ENCODE results near the gene NDUFAF5. TPM values are rescaled to one million over a fixed set of nuclear protein-coding genes. Genes with fewer than 3 reads are reported as not detected.

The NDUFAF5 gene
- total and polyA plus RNA-seq, 7 donors: 17.4 to 28.2 (median 19.3) TPM

DNA sequence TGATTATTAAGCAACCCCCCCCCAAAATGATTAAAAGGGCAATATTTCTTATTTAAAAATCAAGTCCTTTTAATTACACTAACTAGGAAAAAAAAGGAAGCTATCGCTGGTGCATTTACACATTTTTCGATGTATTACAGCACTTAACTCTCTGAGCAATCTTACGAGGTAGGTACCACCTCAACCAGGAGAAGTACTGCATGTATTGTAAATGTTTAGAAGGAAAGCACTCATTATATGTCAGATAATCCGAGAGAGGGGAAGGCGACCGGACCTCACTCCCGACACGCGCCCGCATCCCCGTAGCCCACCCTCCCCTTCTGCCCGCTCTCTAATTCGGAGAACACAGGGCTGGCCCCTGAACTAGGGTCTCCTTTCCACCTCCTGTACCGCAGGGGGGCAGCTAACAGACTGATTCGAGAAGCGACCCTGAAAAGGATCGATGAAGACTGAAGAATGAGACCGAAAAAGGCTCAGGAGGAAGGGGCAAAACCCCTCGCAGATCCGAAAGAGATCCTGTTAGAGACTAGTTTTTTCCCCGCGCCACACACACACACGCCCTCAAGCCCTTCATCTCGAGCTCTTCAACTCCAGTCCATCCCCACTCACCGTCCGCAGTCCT is 446 bp upstream of the NDUFAF5 start:
- peak overlapping the region; percentile 83 to 95 (median 90) for H3K27ac ChIP-seq
- no peak for DNase-seq

DNA sequence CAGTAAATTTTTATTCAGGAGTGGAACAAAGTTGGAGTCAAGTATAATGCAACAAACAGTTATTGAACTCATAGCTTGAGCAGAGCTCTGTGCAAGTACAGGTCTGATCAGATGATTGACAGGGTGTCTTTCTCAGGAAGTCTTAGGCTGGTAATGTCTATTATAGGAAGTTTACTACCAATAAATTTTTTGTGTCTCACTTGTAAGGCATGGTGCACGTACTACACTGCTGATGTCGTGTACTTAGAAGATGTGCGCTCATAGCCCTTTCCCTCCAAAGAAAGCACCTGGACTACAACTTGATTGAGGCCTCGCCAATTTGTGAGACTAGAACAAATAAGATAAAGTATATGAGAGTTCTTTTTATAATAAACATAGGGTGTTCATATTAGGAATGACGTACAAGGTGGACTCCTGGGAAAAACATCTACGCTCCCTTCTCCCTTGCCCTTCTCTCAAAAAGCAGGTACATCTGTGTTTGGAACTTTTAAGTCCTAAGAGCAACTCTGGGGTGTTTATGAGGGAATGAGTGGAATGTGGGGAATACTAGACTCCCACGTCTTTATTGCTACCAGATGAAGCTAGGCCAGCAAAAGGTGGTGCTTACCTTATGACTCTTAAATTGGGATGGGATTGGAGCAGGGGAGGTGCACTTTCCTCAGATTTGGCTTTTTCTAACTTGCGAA is 1.5 kb downstream of the NDUFAF5 start:
- Histone ChIP-seq H3K4me1 (peaks cover 0 to 45% (median 43%) of the 10 kb centered on the region in 4 donors), H3K36me3 (peaks cover 0 to 52% (median 8%) of the 10 kb centered on the region in 4 donors), H3K27me3 (no peaks in the 10 kb centered on the region), H3K4me3 (peak overlapping the region; percentile 67 to 92 (median 77)), H3K9me3 (no peaks in the 10 kb centered on the region), H3K27ac (peak overlapping the region in 3 of 4 donors; percentile 83 to 95 (median 93))
- no peak for DNase-seq
- WGBS, 2 donors: 28 to 71% methylated on average over 8 of the region's 8 CpGs
- intact Hi-C loops (cut with DNase I): no loop called here
- no peak for TF ChIP-seq POLR2AphosphoS5 (IDR thresholded peaks at IDR 0.05)
- no peak for TF ChIP-seq EP300 (IDR thresholded peaks at IDR 0.05)

More for the DNA sequence above, 446 bp upstream of the NDUFAF5 start:
- intact Hi-C loops (cut with DNase I): loop anchor here (2.0 kb wide), 1 partner anchor 146 kb away; the partner anchor contains the start of gene TASP1
- WGBS, 2 donors: 0% methylated on average over 26 of the region's 26 CpGs
- peaks cover 0 to 39% (median 36%) of the 10 kb centered on the region in 4 donors for H3K4me1 ChIP-seq
- no peaks in the 10 kb centered on the region for H3K9me3 ChIP-seq
- TF ChIP-seq, protein P1, sequence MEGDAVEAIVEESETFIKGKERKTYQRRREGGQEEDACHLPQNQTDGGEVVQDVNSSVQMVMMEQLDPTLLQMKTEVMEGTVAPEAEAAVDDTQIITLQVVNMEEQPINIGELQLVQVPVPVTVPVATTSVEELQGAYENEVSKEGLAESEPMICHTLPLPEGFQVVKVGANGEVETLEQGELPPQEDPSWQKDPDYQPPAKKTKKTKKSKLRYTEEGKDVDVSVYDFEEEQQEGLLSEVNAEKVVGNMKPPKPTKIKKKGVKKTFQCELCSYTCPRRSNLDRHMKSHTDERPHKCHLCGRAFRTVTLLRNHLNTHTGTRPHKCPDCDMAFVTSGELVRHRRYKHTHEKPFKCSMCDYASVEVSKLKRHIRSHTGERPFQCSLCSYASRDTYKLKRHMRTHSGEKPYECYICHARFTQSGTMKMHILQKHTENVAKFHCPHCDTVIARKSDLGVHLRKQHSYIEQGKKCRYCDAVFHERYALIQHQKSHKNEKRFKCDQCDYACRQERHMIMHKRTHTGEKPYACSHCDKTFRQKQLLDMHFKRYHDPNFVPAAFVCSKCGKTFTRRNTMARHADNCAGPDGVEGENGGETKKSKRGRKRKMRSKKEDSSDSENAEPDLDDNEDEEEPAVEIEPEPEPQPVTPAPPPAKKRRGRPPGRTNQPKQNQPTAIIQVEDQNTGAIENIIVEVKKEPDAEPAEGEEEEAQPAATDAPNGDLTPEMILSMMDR (IDR thresholded peaks at IDR 0.05): no peak
- TF ChIP-seq POLR2A (IDR thresholded peaks at IDR 0.05) (no peak), EP300 (IDR thresholded peaks at IDR 0.05) (no peak), POLR2AphosphoS5 (IDR thresholded peaks at IDR 0.05) (no peak)
- H3K36me3 ChIP-seq: peaks cover 0 to 50% (median 5%) of the 10 kb centered on the region in 4 donors
- H3K27me3 ChIP-seq: no peaks in the 10 kb centered on the region
- H3K4me3 ChIP-seq: peak overlapping the region; percentile 67 to 92 (median 77)

DNA sequence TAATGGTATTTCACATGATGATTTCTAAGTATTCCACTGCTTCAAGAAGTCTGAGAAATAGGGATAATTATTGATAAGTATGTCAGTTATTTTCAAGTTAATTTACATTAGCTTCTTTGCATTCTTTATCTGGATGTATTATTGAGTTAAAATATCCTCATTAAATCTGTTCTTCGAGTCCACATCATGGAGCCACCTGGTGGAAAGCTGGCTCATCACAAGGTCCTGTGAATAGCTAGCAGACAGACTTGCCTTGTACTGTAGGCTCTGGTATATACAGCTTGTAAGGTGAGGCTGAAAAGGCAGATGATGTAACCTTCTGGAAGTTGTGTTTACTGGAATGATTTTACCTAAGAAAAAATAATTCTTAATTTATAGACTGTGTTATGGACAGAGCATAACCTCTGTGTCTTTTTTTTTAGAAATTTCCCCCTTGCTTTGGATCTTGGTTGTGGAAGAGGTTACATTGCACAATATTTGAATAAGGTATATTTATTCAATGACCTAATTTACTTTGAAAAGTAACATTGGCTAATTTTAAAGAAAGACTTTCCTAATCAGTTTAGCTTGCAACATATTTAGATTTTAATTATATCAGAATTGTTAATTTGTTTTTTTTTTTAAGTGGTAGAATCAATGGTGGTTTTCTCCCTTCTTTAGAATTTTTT is 3.5 kb downstream of the NDUFAF5 start:
- Histone ChIP-seq H3K4me3 (no peak overlapping the region), H3K27ac (no peak overlapping the region), H3K36me3 (peaks cover 0 to 50% (median 7%) of the 10 kb centered on the region in 4 donors), H3K9me3 (no peaks in the 10 kb centered on the region), H3K27me3 (no peaks in the 10 kb centered on the region), H3K4me1 (peaks cover 0 to 59% (median 55%) of the 10 kb centered on the region in 4 donors)
- no peak for DNase-seq
- 7 to 13% methylated on average over 1 of the region's 1 CpG for whole genome bisulfite sequencing, 2 donors
- intact Hi-C loops (cut with DNase I): no loop called here
- no peak for TF ChIP-seq POLR2A (IDR thresholded peaks at IDR 0.05)
- no peak for TF ChIP-seq EP300 (IDR thresholded peaks at IDR 0.05)
- TF ChIP-seq, protein P1 (IDR thresholded peaks at IDR 0.05): peak in 2 of 4 experiments; percentile 17 to 27

DNA sequence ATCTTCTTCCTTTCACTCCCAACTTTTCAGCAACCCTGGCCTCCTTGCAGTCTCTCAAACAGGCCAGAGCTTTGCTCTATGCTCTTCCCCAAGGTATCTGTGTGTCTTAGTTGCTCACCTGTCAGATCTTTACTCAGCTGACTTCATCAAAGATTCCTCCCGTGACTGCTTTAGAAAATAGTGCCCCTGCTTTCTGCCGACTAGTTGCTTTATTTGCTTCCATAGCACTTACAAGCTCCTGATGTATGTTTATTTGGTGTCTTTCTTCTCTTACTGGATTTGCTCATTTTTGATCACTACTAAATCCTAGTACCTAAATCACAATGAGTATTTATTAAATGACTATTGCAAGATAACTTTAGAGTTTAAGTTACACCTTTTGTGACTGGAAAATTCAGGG is 5.9 kb downstream of the NDUFAF5 start:
- WGBS, 2 donors: 83 to 87% methylated on average over 2 of the region's 2 CpGs
- intact Hi-C loops (cut with DNase I): no loop called here
- Histone ChIP-seq H3K27me3 (no peaks in the 10 kb centered on the region), H3K4me3 (no peak overlapping the region), H3K27ac (peak overlapping the region in 2 of 4 donors; percentile 43 to 51), H3K9me3 (no peaks in the 10 kb centered on the region), H3K4me1 (peaks cover 0 to 48% (median 44%) of the 10 kb centered on the region in 4 donors), H3K36me3 (peaks cover 11 to 74% (median 22%) of the 10 kb centered on the region in 4 donors)
- TF ChIP-seq, protein P1 (IDR thresholded peaks at IDR 0.05): no peak
- TF ChIP-seq POLR2AphosphoS5 (IDR thresholded peaks at IDR 0.05) (no peak), POLR2A (IDR thresholded peaks at IDR 0.05) (no peak), EP300 (IDR thresholded peaks at IDR 0.05) (no peak)
- DNase-seq: no peak
